IPS-15b (cell line): ENCODE data around the gene IQSEC3.

Source experiments
- H3K27me3 ChIP-seq: one replicate; pipeline ENCODE4 v1.6.1; 2013; ENCODE audit warnings: low read length; ENCODE audit not compliant: control insufficient read depth, insufficient read depth
- H3K36me3 ChIP-seq: one replicate; pipeline ENCODE4 v1.6.1; 2013; ENCODE audit warnings: low read length; ENCODE audit not compliant: control insufficient read depth, insufficient read depth
- H3K4me1 ChIP-seq: one replicate; pipeline ENCODE4 v1.6.1; 2013; ENCODE audit warnings: mild to moderate bottlenecking, low read length; ENCODE audit not compliant: control insufficient read depth, insufficient read depth
- H3K4me3 ChIP-seq: one replicate; pipeline ENCODE4 v1.5.1; 2013; ENCODE audit warnings: low read depth, low read length
- H3K9ac ChIP-seq: one replicate; pipeline ENCODE4 v1.6.1; 2013; ENCODE audit warnings: low read depth, mild to moderate bottlenecking, low read length
- H3K9me3 ChIP-seq: one replicate; pipeline ENCODE4 v1.6.1; 2013; ENCODE audit warnings: mild to moderate bottlenecking, low read length; ENCODE audit not compliant: control insufficient read depth, insufficient read depth

IQSEC3 gene

GRCh38 chr12:154058-154457 is 87.5 kb downstream of the IQSEC3 start:
- Histone ChIP-seq H3K27me3 (no peaks in the 10 kb centered on the region), H3K4me3 (no peak overlapping the region), H3K9me3 (no peaks in the 10 kb centered on the region), H3K36me3 (no peaks in the 10 kb centered on the region), H3K4me1 (no peaks in the 10 kb centered on the region), H3K9ac (no peak overlapping the region)

GRCh38 chr12:155006-155405 is 88.4 kb downstream of the IQSEC3 start:
- Histone ChIP-seq H3K36me3 (no peaks in the 10 kb centered on the region), H3K4me1 (no peaks in the 10 kb centered on the region), H3K27me3 (no peaks in the 10 kb centered on the region), H3K9me3 (no peaks in the 10 kb centered on the region), H3K9ac (no peak overlapping the region), H3K4me3 (no peak overlapping the region)

GRCh38 chr12:155646-156045 is 89.1 kb downstream of the IQSEC3 start:
- Histone ChIP-seq H3K9me3 (no peaks in the 10 kb centered on the region), H3K4me3 (no peak overlapping the region), H3K36me3 (no peaks in the 10 kb centered on the region), H3K9ac (no peak overlapping the region), H3K27me3 (no peaks in the 10 kb centered on the region), H3K4me1 (no peaks in the 10 kb centered on the region)

- H3K9me3 ChIP-seq = no peaks in the 10 kb centered on the region
- H3K9ac ChIP-seq = no peak overlapping the region
- H3K36me3 ChIP-seq = no peaks in the 10 kb centered on the region
- H3K4me3 ChIP-seq = no peak overlapping the region
- no peaks in the 10 kb centered on the region for H3K4me1 ChIP-seq
- H3K27me3 ChIP-seq = no peaks in the 10 kb centered on the region
Observed at GRCh38 chr12:156945-157344, 90.4 kb downstream of the IQSEC3 start.

GRCh38 chr12:157644-158043 is 91.1 kb downstream of the IQSEC3 start:
- no peaks in the 10 kb centered on the region for H3K9me3 ChIP-seq
- no peak overlapping the region for H3K9ac ChIP-seq
- no peaks in the 10 kb centered on the region for H3K36me3 ChIP-seq
- H3K27me3 ChIP-seq = no peaks in the 10 kb centered on the region
- no peak overlapping the region for H3K4me3 ChIP-seq
- no peaks in the 10 kb centered on the region for H3K4me1 ChIP-seq

- Histone ChIP-seq H3K27me3 (peaks cover 3% of the 10 kb centered on the region), H3K9ac (no peak overlapping the region), H3K36me3 (no peaks in the 10 kb centered on the region), H3K9me3 (no peaks in the 10 kb centered on the region), H3K4me3 (no peak overlapping the region), H3K4me1 (no peaks in the 10 kb centered on the region)
Observed at GRCh38 chr12:159156-159782, 92.7 kb downstream of the IQSEC3 start.

- H3K4me1 ChIP-seq = no peaks in the 10 kb centered on the region
Observed at GRCh38 chr12:160858-161257, 94.3 kb downstream of the IQSEC3 start.

GRCh38 chr12:161823-162222 is 95.3 kb downstream of the IQSEC3 start:
- no peak overlapping the region for H3K9ac ChIP-seq
- no peaks in the 10 kb centered on the region for H3K36me3 ChIP-seq
- no peak overlapping the region for H3K4me3 ChIP-seq
- H3K27me3 ChIP-seq = peaks cover 3% of the 10 kb centered on the region
- no peaks in the 10 kb centered on the region for H3K4me1 ChIP-seq
- no peaks in the 10 kb centered on the region for H3K9me3 ChIP-seq

More at GRCh38 chr12:160858-161257, 94.3 kb downstream of the IQSEC3 start:
- Histone ChIP-seq H3K9me3 (no peaks in the 10 kb centered on the region), H3K36me3 (no peaks in the 10 kb centered on the region), H3K4me3 (no peak overlapping the region), H3K9ac (no peak overlapping the region), H3K27me3 (peaks cover 3% of the 10 kb centered on the region)

GRCh38 chr12:162467-163307 is 96.1 kb downstream of the IQSEC3 start:
- peaks cover 3% of the 10 kb centered on the region for H3K27me3 ChIP-seq

GRCh38 chr12:163406-163986 is 96.9 kb downstream of the IQSEC3 start:
- Histone ChIP-seq H3K9me3 (no peaks in the 10 kb centered on the region), H3K36me3 (no peaks in the 10 kb centered on the region), H3K27me3 (peaks cover 3% of the 10 kb centered on the region), H3K4me1 (no peaks in the 10 kb centered on the region), H3K4me3 (no peak overlapping the region), H3K9ac (no peak overlapping the region)

More at GRCh38 chr12:162467-163307, 96.1 kb downstream of the IQSEC3 start:
- no peaks in the 10 kb centered on the region for H3K9me3 ChIP-seq
- no peaks in the 10 kb centered on the region for H3K4me1 ChIP-seq
- no peak overlapping the region for H3K9ac ChIP-seq
- no peak overlapping the region for H3K4me3 ChIP-seq
- no peaks in the 10 kb centered on the region for H3K36me3 ChIP-seq

GRCh38 chr12:164207-164606 is 97.6 kb downstream of the IQSEC3 start:
- Histone ChIP-seq H3K4me1 (no peaks in the 10 kb centered on the region), H3K27me3 (peaks cover 3% of the 10 kb centered on the region), H3K9me3 (no peaks in the 10 kb centered on the region), H3K9ac (no peak overlapping the region), H3K4me3 (no peak overlapping the region), H3K36me3 (no peaks in the 10 kb centered on the region)
